A549 (cell line): Measurements from ENCODE around the gene CCDC127.

ENCODE experiments used
- CHD2 ChIP-seq: fragments of 150-350 bp; IDR thresholded peaks from 2 replicates; pipeline ENCODE4 v1.6.1; 2014; ENCODE audit warnings: low read length; ENCODE audit not compliant: partially characterized antibody
- KDM5A ChIP-seq: fragments of 200-600 bp; sonication (generic); IDR thresholded peaks from 2 replicates; pipeline ENCODE4 v1.6.1; 2016; ENCODE audit warnings: antibody characterized with exemption, mild to moderate bottlenecking
- MAZ ChIP-seq: fragments of 150-350 bp; IDR thresholded peaks from 2 replicates; pipeline ENCODE4 v1.6.1; 2014; ENCODE audit warnings: antibody characterized with exemption, low read depth, low read length, borderline replicate concordance
- RCOR1 ChIP-seq: fragments of 150-350 bp; IDR thresholded peaks from 2 replicates; pipeline ENCODE4 v1.6.1; 2014; ENCODE audit warnings: antibody characterized with exemption, low read length, low read depth
- RFX5 ChIP-seq: fragments of 450-650 bp; IDR thresholded peaks from 2 replicates; pipeline ENCODE4 v1.7.1; 2014; ENCODE audit warnings: antibody characterized with exemption, mild to moderate bottlenecking, moderate library complexity
- SREBF2 ChIP-seq: fragments of 450-650 bp; IDR thresholded peaks from 2 replicates; pipeline ENCODE4 v1.6.1; 2014; ENCODE audit warnings: mild to moderate bottlenecking, moderate library complexity
- TFCP2L1 ChIP-seq: fragments of 250-450 bp; sonication (Bioruptor Pico); IDR thresholded peaks from 2 replicates; pipeline ENCODE4 v1.5.0; 2021; ENCODE audit warnings: mild to moderate bottlenecking
- TF ChIP-seq, protein P1 (sequence below): fragments of >200 bp; sonication (Bioruptor Twin); formaldehyde crosslinking; IDR thresholded peaks from 3 replicates; pipeline ENCODE4 v1.6.1; 2016
- TF ChIP-seq, protein P2 (sequence below): fragments of >200 bp; sonication (Bioruptor Twin); formaldehyde crosslinking; IDR thresholded peaks from 3 replicates; pipeline ENCODE4 v1.5.1; 2016
- TF ChIP-seq, protein P3 (sequence below): fragments of 250-450 bp; sonication (Bioruptor Pico); IDR thresholded peaks from 2 replicates; pipeline ENCODE4 v1.5.0; 2021; ENCODE audit warnings: mild to moderate bottlenecking, moderate library complexity, borderline replicate concordance

DNA sequence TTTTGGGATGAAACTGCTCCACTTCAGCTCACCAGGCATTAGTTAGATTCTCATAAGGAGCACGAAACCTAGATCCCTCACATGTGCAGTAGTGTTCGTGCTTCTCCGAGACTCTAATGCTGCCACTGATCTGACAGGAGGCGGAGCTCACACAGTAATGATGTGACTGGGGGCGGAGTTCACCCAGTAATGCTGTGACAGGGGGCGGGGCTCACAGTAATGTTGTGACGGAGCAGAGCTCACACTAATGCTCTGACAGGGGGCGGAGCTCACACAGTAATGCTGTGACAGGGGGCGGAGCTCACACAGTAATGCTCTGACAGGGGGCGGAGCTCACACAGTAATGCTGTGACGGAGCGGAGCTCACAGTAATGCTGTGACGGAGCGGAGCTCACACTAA, 53.7 kb downstream of the CCDC127 start:
- TF ChIP-seq, protein P1, sequence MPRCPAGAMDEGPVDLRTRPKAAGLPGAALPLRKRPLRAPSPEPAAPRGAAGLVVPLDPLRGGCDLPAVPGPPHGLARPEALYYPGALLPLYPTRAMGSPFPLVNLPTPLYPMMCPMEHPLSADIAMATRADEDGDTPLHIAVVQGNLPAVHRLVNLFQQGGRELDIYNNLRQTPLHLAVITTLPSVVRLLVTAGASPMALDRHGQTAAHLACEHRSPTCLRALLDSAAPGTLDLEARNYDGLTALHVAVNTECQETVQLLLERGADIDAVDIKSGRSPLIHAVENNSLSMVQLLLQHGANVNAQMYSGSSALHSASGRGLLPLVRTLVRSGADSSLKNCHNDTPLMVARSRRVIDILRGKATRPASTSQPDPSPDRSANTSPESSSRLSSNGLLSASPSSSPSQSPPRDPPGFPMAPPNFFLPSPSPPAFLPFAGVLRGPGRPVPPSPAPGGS, result no peak
- TF ChIP-seq, protein P2, sequence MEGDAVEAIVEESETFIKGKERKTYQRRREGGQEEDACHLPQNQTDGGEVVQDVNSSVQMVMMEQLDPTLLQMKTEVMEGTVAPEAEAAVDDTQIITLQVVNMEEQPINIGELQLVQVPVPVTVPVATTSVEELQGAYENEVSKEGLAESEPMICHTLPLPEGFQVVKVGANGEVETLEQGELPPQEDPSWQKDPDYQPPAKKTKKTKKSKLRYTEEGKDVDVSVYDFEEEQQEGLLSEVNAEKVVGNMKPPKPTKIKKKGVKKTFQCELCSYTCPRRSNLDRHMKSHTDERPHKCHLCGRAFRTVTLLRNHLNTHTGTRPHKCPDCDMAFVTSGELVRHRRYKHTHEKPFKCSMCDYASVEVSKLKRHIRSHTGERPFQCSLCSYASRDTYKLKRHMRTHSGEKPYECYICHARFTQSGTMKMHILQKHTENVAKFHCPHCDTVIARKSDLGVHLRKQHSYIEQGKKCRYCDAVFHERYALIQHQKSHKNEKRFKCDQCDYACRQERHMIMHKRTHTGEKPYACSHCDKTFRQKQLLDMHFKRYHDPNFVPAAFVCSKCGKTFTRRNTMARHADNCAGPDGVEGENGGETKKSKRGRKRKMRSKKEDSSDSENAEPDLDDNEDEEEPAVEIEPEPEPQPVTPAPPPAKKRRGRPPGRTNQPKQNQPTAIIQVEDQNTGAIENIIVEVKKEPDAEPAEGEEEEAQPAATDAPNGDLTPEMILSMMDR, result no peak
- TF ChIP-seq SREBF2, result no peak
- TF ChIP-seq CHD2, result no peak
- TF ChIP-seq TFCP2L1 (CRISPR knock-in tag), result no peak
- TF ChIP-seq MAZ, result no peak
- no peak for TF ChIP-seq RCOR1
- TF ChIP-seq, protein P3, sequence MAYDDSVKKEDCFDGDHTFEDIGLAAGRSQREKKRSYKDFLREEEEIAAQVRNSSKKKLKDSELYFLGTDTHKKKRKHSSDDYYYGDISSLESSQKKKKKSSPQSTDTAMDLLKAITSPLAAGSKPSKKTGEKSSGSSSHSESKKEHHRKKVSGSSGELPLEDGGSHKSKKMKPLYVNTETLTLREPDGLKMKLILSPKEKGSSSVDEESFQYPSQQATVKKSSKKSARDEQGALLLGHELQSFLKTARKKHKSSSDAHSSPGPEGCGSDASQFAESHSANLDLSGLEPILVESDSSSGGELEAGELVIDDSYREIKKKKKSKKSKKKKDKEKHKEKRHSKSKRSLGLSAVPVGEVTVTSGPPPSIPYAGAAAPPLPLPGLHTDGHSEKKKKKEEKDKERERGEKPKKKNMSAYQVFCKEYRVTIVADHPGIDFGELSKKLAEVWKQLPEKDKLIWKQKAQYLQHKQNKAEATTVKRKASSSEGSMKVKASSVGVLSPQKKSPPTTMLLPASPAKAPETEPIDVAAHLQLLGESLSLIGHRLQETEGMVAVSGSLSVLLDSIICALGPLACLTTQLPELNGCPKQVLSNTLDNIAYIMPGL (CRISPR knock-in tag), result no peak
- TF ChIP-seq RFX5, result no peak
- no peak for TF ChIP-seq KDM5A
